PC-3 (cell line): ENCODE results near the gene TNFAIP8L3.

Source experiments
- CTCF ChIP-seq: fragments of 300-600 bp; sonication (generic); conservative IDR thresholded peaks from 2 replicates; pipeline ENCODE4 v1.5.1; 2017; ENCODE audit warnings: antibody characterized with exemption, low read depth, mild to moderate bottlenecking, low read length
- EZH2 ChIP-seq: fragments of 300-600 bp; sonication (generic); IDR thresholded peaks from one replicate; pipeline ENCODE4 v1.6.1; 2017; ENCODE audit warnings: antibody characterized with exemption, mild to moderate bottlenecking, low read length; ENCODE audit not compliant: unreplicated experiment

- TF ChIP-seq CTCF (no peak), EZH2 (no peak)
These were observed 15.5 kb upstream of the TNFAIP8L3 start for GRCh38 chr15:51110171-51110570.
